ENCODE data around the gene LRRC3.
"Not testable (repeated sequence)": the region's sequence is repeated elsewhere in the genome, so short reads cannot be mapped to it uniquely, and the experiment has no call there.

Gene LRRC3

GRCh38 chr21:44499631-44500030 is 44.3 kb downstream of the LRRC3 start:
- TF ChIP-seq CTCF (IDR thresholded peaks at IDR 0.05; ENCODE audit: extremely low read depth, insufficient read depth, missing control alignments) = no peak
- DNase-seq (ENCODE audit: low spot score) = no peak
- in situ Hi-C loops (cut with MboI; ENCODE audit: low pct_unique_long_range_greater_than_20kb, low sequenced_read_pairs, unreplicated experiment) = loop anchor here (25.0 kb wide), 1 partner anchor 438 kb away; the partner anchor contains the start of gene SLX9

- no peak for TF ChIP-seq CTCF (IDR thresholded peaks at IDR 0.05; ENCODE audit: extremely low read depth, insufficient read depth, missing control alignments)
- in situ Hi-C loops (cut with MboI; ENCODE audit: low pct_unique_long_range_greater_than_20kb, low sequenced_read_pairs, unreplicated experiment) = loop anchor here (25.0 kb wide), 1 partner anchor 437 kb away; the partner anchor contains the start of gene SLX9
- no peak for DNase-seq (ENCODE audit: low spot score)
These were observed 44.8 kb downstream of the LRRC3 start for GRCh38 chr21:44500111-44500510.

GRCh38 chr21:44502171-44502958 is 47.1 kb downstream of the LRRC3 start:
- no peak for DNase-seq (ENCODE audit: low spot score)
- in situ Hi-C loops (cut with MboI; ENCODE audit: low pct_unique_long_range_greater_than_20kb, low sequenced_read_pairs, unreplicated experiment) = loop anchor here (25.0 kb wide), 1 partner anchor 435 kb away; the partner anchor contains the start of gene SLX9
- TF ChIP-seq CTCF (IDR thresholded peaks at IDR 0.05; ENCODE audit: extremely low read depth, insufficient read depth, missing control alignments) = no peak

- in situ Hi-C loops (cut with MboI; ENCODE audit: low pct_unique_long_range_greater_than_20kb, low sequenced_read_pairs, unreplicated experiment) = loop anchor here (25.0 kb wide), 1 partner anchor 434 kb away; the partner anchor contains the start of gene SLX9
- not testable (repeated sequence) for DNase-seq (ENCODE audit: low spot score)
These were observed 47.9 kb downstream of the LRRC3 start for GRCh38 chr21:44503006-44503889.

- in situ Hi-C loops (cut with MboI; ENCODE audit: low pct_unique_long_range_greater_than_20kb, low sequenced_read_pairs, unreplicated experiment) = loop anchor here (25.0 kb wide), 1 partner anchor 433 kb away; the partner anchor contains the start of gene SLX9
- TF ChIP-seq CTCF (IDR thresholded peaks at IDR 0.05; ENCODE audit: extremely low read depth, insufficient read depth, missing control alignments) = no peak
- DNase-seq (ENCODE audit: low spot score) = no peak
These were observed 48.6 kb downstream of the LRRC3 start for GRCh38 chr21:44503901-44504399.

GRCh38 chr21:44505673-44506278 is 50.5 kb downstream of the LRRC3 start:
- TF ChIP-seq CTCF (IDR thresholded peaks at IDR 0.05; ENCODE audit: extremely low read depth, insufficient read depth, missing control alignments) = no peak
- no peak for DNase-seq (ENCODE audit: low spot score)
- in situ Hi-C loops (cut with MboI; ENCODE audit: low pct_unique_long_range_greater_than_20kb, low sequenced_read_pairs, unreplicated experiment) = loop anchor here (5.0 to 25.0 kb wide), 2 partner anchors 287 to 432 kb away; partner anchors contain the start of gene SLX9
